ENCODE data around the gene RAD51B. TPM values are rescaled to one million over a fixed set of nuclear protein-coding genes. Genes with fewer than 3 reads are reported as not detected.

RAD51B gene
- total RNA-seq, 6 donors from 2014 or later: 10.6 to 63.9 (median 18.4) TPM

DNA sequence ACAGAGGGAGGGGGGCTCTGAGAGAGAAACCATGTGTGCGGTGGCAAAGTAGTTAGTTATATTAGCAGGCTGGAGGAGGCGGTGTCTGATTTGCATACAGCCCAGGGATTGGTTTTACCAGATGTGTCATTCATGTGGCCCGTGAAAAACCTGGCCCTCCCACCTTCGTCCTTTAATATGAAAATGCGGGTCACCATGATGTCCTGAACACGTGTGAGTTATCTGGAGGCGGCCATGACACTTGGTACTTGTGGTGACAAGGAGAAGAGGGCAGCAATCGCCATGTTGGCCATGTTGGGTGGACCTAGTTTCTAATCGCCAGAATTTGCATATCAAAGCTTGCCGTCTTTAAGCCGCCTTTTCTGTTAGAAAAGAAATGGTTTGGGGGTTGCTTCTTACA is 108.8 kb downstream of the RAD51B start:
- ATAC-seq (ENCODE audit: low FRiP score in 2 of 2) (no peak), DNase-seq (no peak)
- TF ChIP-seq EP300 (IDR thresholded peaks at IDR 0.05) (no peak), POLR2AphosphoS5 (IDR thresholded peaks at IDR 0.05) (no peak)
- Histone ChIP-seq H3K27me3 (no peaks in the 10 kb centered on the region), H3K4me1 (no peaks in the 10 kb centered on the region), H3K9me3 (peaks cover 0 to 11% (median 8%) of the 10 kb centered on the region in 4 donors), H3K27ac (no peak overlapping the region), H3K4me3 (no peak overlapping the region), H3K36me3 (no peaks in the 10 kb centered on the region)
- 92 to 93% methylated on average over 11 of the region's 11 CpGs for WGBS, 2 donors

- H3K9me3 ChIP-seq: peaks cover 0 to 8% (median 6%) of the 10 kb centered on the region in 4 donors
- H3K27ac ChIP-seq: no peak overlapping the region
- no peak for DNase-seq
- no peaks in the 10 kb centered on the region for H3K27me3 ChIP-seq
- H3K4me3 ChIP-seq: no peak overlapping the region
- peak in 1 of 2 donors; percentile 18 for ATAC-seq (ENCODE audit: low FRiP score in 2 of 2)
- TF ChIP-seq EP300 (IDR thresholded peaks at IDR 0.05) (no peak), POLR2AphosphoS5 (IDR thresholded peaks at IDR 0.05) (no peak), POLR2A (IDR thresholded peaks at IDR 0.05) (no peak)
- TF ChIP-seq, protein P1, sequence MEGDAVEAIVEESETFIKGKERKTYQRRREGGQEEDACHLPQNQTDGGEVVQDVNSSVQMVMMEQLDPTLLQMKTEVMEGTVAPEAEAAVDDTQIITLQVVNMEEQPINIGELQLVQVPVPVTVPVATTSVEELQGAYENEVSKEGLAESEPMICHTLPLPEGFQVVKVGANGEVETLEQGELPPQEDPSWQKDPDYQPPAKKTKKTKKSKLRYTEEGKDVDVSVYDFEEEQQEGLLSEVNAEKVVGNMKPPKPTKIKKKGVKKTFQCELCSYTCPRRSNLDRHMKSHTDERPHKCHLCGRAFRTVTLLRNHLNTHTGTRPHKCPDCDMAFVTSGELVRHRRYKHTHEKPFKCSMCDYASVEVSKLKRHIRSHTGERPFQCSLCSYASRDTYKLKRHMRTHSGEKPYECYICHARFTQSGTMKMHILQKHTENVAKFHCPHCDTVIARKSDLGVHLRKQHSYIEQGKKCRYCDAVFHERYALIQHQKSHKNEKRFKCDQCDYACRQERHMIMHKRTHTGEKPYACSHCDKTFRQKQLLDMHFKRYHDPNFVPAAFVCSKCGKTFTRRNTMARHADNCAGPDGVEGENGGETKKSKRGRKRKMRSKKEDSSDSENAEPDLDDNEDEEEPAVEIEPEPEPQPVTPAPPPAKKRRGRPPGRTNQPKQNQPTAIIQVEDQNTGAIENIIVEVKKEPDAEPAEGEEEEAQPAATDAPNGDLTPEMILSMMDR (IDR thresholded peaks at IDR 0.05): no peak
- H3K4me1 ChIP-seq: peaks cover 6 to 23% (median 16%) of the 10 kb centered on the region in 4 donors
- H3K36me3 ChIP-seq: no peaks in the 10 kb centered on the region
- WGBS, 2 donors: 88 to 100% methylated on average over 1 to 4 of the region's 4 CpGs
Observed at GRCh38 chr14:67932708-67933246, 113.2 kb downstream of the RAD51B start.

- DNase-seq: no peak
- Histone ChIP-seq H3K27me3 (no peaks in the 10 kb centered on the region), H3K4me1 (peaks cover 6 to 26% (median 18%) of the 10 kb centered on the region in 4 donors), H3K9me3 (peaks cover 0 to 8% (median 6%) of the 10 kb centered on the region in 4 donors), H3K4me3 (no peak overlapping the region), H3K36me3 (no peaks in the 10 kb centered on the region), H3K27ac (no peak overlapping the region)
- peak in 1 of 2 donors; percentile 21 for ATAC-seq (ENCODE audit: low FRiP score in 2 of 2)
- TF ChIP-seq POLR2A (IDR thresholded peaks at IDR 0.05) (no peak), POLR2AphosphoS5 (IDR thresholded peaks at IDR 0.05) (no peak), EP300 (IDR thresholded peaks at IDR 0.05) (no peak)
- TF ChIP-seq, protein P1 (IDR thresholded peaks at IDR 0.05): no peak
Observed at GRCh38 chr14:67933266-67933665, 113.7 kb downstream of the RAD51B start.

GRCh38 chr14:67934087-67934486 is 114.5 kb downstream of the RAD51B start:
- no peaks in the 10 kb centered on the region for H3K27me3 ChIP-seq
- ATAC-seq (ENCODE audit: low FRiP score in 2 of 2) (peak; percentile 73 to 93), DNase-seq (no peak)
- TF ChIP-seq, protein P1 (IDR thresholded peaks at IDR 0.05): peak; percentile 57 to 85 (median 72)
- TF ChIP-seq EP300 (IDR thresholded peaks at IDR 0.05): no peak
- H3K9me3 ChIP-seq: peaks cover 0 to 8% (median 6%) of the 10 kb centered on the region in 4 donors
- H3K27ac ChIP-seq: peak overlapping the region in 2 of 4 donors; percentile 35 to 54
- H3K4me1 ChIP-seq: peaks cover 6 to 26% (median 19%) of the 10 kb centered on the region in 4 donors
- WGBS, 2 donors: 24 to 35% methylated on average over 1 of the region's 1 CpG
- H3K4me3 ChIP-seq: no peak overlapping the region
- H3K36me3 ChIP-seq: no peaks in the 10 kb centered on the region

GRCh38 chr14:67934862-67935261 is 115.3 kb downstream of the RAD51B start:
- Histone ChIP-seq H3K27me3 (no peaks in the 10 kb centered on the region), H3K36me3 (no peaks in the 10 kb centered on the region), H3K4me1 (peaks cover 6 to 26% (median 19%) of the 10 kb centered on the region in 4 donors), H3K27ac (peak overlapping the region in 2 of 4 donors; percentile 35 to 54), H3K9me3 (peaks cover 0 to 8% (median 6%) of the 10 kb centered on the region in 4 donors), H3K4me3 (no peak overlapping the region)
- TF ChIP-seq POLR2AphosphoS5 (IDR thresholded peaks at IDR 0.05): no peak
- TF ChIP-seq EP300 (IDR thresholded peaks at IDR 0.05): no peak
- TF ChIP-seq POLR2A (IDR thresholded peaks at IDR 0.05): no peak
- TF ChIP-seq, protein P1 (IDR thresholded peaks at IDR 0.05): no peak
- 96 to 100% methylated on average over 1 of the region's 1 CpG for WGBS, 2 donors
- ATAC-seq (ENCODE audit: low FRiP score in 2 of 2) (no peak), DNase-seq (no peak)

Data from upper lobe of left lung (tissue), 6 donors.